Skeletal muscle tissue (tissue), 4 donors: ENCODE data around the gene FTL. TPM values are rescaled to one million over a fixed set of nuclear protein-coding genes. Genes with fewer than 3 reads are reported as not detected.
A peak's percentile ranks its signal among the peaks of the same experiment; 100 is the strongest.
"Not testable (repeated sequence)": the region's sequence is repeated elsewhere in the genome, so short reads cannot be mapped to it uniquely, and the experiment has no call there.

ENCODE experiments used
- H3K27ac ChIP-seq: one replicate; pipeline ENCODE4 v1.7.0; 2013; ENCODE audit warnings: mild to moderate bottlenecking, low read depth, low read length, inconsistent platforms
- H3K27me3 ChIP-seq, 3 donors: one replicate each; pipeline ENCODE4 v1.7.0; 2013; ENCODE audit warnings: low read length in 3 of 3; ENCODE audit not compliant: control insufficient read depth in 3 of 3, insufficient read depth in 3 of 3
- H3K36me3 ChIP-seq, 3 donors: one replicate each; pipeline ENCODE4 v1.7.0; 2013; ENCODE audit warnings: low read length in 3 of 3; ENCODE audit not compliant: control insufficient read depth in 3 of 3, insufficient read depth in 3 of 3
- H3K4me1 ChIP-seq, 3 donors: one replicate each; pipeline ENCODE4 v1.7.0; 2013; ENCODE audit warnings: low read length in 3 of 3, mild to moderate bottlenecking in 3 of 3; ENCODE audit not compliant: control insufficient read depth in 3 of 3, insufficient read depth in 3 of 3
- H3K4me3 ChIP-seq, 3 donors: one replicate each; pipeline ENCODE4 v1.7.0; 2013; ENCODE audit warnings: low read length in 3 of 3
- H3K9ac ChIP-seq, 3 donors: one replicate each; pipeline ENCODE4 v1.7.0; 2013; ENCODE audit warnings: low read length in 3 of 3, mild to moderate bottlenecking in 3 of 3, moderate library complexity in 2 of 3, low read depth in 1 of 3
- H3K9me3 ChIP-seq, 3 donors: one replicate each; pipeline ENCODE4 v1.7.0; 2013; ENCODE audit warnings: low read length in 3 of 3; ENCODE audit not compliant: control insufficient read depth in 3 of 3
- total RNA-seq: library from RNA; depleted of rRNA; stranded (reverse); fragments of >200 nt; gene quantifications from one replicate; pipeline ENCODE4 v1.2.3, GENCODE V29; 2014
- donor health status: Osteomylitis.

The FTL gene
- total RNA-seq, 1 donor from 2014 or later, result 470 TPM

DNA sequence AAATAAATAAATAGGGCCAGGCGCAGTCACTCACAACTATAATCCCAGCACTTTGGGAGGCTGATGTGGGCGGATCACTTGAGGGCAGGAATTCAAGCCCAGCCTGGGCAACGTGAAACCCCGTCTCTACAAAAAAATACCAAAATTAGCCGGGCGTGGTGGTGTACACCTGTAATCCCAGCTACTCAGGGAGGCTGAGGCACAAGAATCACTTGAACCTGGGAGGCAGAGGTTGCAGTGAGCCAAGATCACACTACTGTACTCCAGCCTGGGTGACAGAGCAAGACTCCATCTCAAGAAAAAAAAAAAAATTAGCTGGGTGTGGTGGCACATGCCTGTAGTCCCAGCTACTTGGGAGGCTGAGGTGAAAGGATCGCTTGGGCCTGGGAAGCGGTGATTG is 39.2 kb upstream of the FTL start:
- not testable (repeated sequence) for H3K27me3 ChIP-seq, H3K27ac ChIP-seq, H3K9me3 ChIP-seq, H3K4me3 ChIP-seq, H3K9ac ChIP-seq, H3K4me1 ChIP-seq
- peaks cover 16 to 19% (median 18%) of the 10 kb centered on the region in 3 donors for H3K36me3 ChIP-seq

DNA sequence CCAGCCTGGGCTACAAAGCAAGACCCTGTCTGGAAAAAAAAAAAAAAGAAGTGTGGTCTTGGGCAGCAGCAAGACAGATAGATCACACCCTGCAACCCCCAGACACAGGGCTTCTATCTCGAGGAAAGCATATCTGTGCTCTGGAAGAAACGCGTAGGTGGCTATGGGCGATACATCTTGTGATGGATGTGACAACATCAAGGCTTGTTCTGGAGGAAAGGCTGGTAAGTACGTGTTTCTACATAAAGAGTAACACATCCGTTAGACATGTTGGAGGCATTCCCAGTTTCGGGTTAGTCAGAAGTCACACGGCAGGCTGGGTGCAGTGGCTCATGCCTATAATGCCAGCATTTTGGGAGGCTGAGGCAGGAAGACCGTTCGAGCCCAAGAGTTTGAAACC is 38.2 kb upstream of the FTL start:
- Histone ChIP-seq H3K4me1 (peaks cover 0 to 4% (median 0%) of the 10 kb centered on the region in 3 donors), H3K27ac (no peak overlapping the region)

DNA sequence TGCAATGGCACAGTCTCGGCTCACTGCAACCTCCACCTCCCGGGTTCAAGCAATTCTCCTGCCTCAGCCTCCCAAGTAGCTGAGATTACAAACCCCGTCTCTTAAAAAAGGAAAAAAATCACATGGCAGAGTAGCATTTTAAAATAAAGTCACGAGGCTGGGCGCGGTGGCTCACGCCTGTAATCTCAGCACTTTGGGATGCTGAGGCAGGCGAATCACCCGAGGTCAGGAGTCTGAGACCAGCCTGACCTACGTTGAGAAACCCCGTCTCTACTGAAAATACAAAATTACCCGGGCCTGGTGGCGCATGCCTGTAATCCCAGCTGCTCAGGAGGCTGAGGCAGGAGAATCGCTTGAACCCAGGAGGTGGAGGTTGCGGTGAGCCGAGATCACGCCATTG is 37.4 kb upstream of the FTL start:
- H3K9me3 ChIP-seq, H3K36me3 ChIP-seq, H3K27ac ChIP-seq, H3K27me3 ChIP-seq, H3K4me1 ChIP-seq, H3K9ac ChIP-seq, H3K4me3 ChIP-seq: not testable (repeated sequence)

More for the DNA sequence above, 38.2 kb upstream of the FTL start:
- Histone ChIP-seq H3K9ac (no peak overlapping the region), H3K9me3 (no peaks in the 10 kb centered on the region), H3K27me3 (no peaks in the 10 kb centered on the region), H3K36me3 (peaks cover 7 to 10% (median 9%) of the 10 kb centered on the region in 3 donors), H3K4me3 (no peak overlapping the region)

DNA sequence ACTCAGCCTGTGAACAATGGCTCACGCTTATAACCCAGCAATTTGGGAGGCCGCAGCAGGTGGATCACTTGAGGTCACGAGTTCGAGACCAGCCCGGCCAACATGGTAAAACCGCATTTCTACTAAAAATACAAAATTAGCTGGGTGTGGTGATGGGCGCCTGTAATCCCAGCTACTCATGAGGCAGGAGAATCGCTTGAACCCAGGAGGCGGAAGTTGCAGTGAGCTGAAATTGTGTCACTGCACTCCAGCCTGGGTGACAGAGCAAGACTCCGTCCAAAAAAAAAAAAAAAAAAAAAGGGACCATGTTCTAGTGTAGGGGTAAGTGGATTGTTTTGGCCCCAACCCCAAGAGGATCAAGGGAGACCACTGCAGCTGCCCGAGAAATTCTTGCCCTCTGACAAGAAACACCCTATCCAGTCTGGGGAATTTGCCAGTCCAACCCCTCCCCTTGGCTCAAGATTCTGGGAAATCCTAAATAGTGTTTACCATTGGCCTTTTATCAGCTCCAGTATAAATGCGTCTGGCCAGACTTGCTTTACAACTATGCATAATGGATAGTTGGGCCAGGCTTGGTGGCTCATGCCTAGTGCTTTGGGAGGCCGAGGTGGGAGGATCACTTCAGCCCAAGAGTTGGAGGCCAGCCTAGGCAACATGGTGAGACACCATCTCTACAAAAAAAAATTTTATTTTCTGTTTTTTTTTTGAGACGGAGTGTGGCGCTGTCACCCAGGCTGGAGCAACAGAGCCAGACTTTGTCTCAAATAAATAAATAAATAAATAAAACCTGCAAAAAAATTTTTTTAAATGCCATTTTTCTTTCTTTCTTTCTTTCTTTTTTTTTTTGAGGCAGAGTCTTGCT is 36.7 kb upstream of the FTL start:
- H3K9me3 ChIP-seq, result no peaks in the 10 kb centered on the region
- no peak overlapping the region for H3K9ac ChIP-seq
- H3K4me1 ChIP-seq, result peaks cover 3 to 7% (median 5%) of the 10 kb centered on the region in 3 donors
- no peak overlapping the region for H3K27ac ChIP-seq
- H3K4me3 ChIP-seq, result no peak overlapping the region
- no peaks in the 10 kb centered on the region for H3K36me3 ChIP-seq
- peaks cover 3 to 11% (median 8%) of the 10 kb centered on the region in 3 donors for H3K27me3 ChIP-seq

DNA sequence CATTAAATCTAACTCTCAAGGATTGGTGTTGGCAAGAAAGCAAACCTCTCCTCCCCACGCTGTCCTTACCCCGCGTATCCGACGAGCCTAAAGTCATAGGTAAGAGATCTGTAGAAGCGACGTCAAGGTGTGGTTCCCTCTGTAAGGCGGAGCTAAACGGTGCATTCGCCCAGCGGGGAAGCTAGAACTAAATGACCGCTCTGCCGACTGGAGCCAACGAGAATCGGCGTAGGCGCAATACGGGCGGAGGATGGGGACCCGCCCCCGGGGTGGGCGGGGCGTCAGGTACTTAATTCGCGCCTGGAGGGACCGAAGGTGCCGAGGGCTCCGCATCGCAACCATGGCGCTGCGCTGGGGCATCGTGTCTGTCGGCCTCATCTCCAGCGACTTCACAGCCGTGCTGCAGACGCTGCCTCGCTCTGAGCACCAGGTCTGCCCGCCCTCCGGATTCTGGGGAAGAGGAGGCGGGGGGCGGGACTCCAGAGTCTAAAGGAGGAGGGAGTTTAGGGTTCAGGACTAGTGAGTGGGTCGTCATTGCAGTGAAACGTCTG is 31.7 kb upstream of the FTL start, which contains the start of gene DHDH:
Gene DHDH, plus strand, starts transcription at position 318 of the 551 bp plus-strand sequence. Its CDS starts 23 bp downstream, at position 341.
- H3K9me3 ChIP-seq, result no peaks in the 10 kb centered on the region
- peak within 1 kb of the TSS in 2 of 3 donors; percentile 0 to 50 for H3K9ac ChIP-seq
- no peak within 1 kb of the TSS for H3K27ac ChIP-seq
- H3K36me3 ChIP-seq, result no peaks in the 10 kb centered on the region
- peaks cover 8 to 19% (median 18%) of the 10 kb centered on the region in 3 donors for H3K27me3 ChIP-seq
- H3K4me3 ChIP-seq, result peak within 1 kb of the TSS; percentile 9 to 68 (median 45)
- H3K4me1 ChIP-seq, result peaks cover 6 to 9% (median 7%) of the 10 kb centered on the region in 3 donors

DNA sequence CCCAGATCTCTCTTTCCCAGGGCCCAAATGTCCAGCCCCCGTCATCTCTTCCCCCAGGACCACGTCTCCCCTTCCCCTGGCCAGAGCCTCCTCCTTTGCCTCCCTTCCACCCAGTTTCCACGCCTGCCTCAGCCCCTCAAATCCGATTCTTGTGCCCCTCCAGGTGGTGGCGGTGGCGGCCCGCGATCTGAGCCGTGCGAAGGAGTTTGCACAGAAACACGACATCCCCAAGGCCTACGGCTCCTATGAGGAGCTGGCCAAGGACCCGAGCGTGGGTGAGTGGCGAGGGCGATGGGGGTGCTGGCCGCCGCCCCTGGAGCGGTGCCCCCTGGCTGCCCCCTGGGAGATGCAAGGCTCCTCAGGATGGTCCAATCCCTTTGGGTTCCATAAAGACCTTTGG is 30.3 kb upstream of the FTL start:
- Histone ChIP-seq H3K9me3 (no peaks in the 10 kb centered on the region), H3K9ac (no peak overlapping the region), H3K36me3 (no peaks in the 10 kb centered on the region), H3K27ac (no peak overlapping the region), H3K4me3 (no peak overlapping the region), H3K27me3 (peaks cover 8 to 19% (median 18%) of the 10 kb centered on the region in 3 donors), H3K4me1 (peaks cover 6 to 9% (median 7%) of the 10 kb centered on the region in 3 donors)

DNA sequence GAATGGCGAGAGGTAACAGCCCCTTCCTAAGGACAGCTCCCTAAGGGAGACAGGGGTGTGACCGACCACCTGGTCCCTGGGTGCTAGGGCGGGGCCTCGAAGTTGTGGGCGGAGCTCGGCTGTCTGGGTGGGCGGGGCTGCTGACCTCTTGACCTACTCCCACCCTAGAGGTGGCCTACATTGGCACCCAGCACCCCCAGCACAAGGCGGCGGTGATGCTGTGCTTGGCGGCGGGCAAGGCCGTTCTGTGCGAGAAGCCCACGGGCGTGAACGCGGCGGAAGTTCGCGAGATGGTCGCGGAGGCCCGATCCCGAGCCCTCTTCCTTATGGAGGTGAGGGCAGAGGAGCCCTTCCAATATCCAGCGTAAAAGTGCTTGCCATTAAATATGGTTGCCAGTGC is 29.2 kb upstream of the FTL start:
- Histone ChIP-seq H3K27ac (no peak overlapping the region), H3K9me3 (no peaks in the 10 kb centered on the region), H3K9ac (no peak overlapping the region), H3K36me3 (no peaks in the 10 kb centered on the region), H3K4me1 (peaks cover 6 to 9% (median 7%) of the 10 kb centered on the region in 3 donors), H3K4me3 (no peak overlapping the region), H3K27me3 (peaks cover 8 to 19% (median 18%) of the 10 kb centered on the region in 3 donors)

DNA sequence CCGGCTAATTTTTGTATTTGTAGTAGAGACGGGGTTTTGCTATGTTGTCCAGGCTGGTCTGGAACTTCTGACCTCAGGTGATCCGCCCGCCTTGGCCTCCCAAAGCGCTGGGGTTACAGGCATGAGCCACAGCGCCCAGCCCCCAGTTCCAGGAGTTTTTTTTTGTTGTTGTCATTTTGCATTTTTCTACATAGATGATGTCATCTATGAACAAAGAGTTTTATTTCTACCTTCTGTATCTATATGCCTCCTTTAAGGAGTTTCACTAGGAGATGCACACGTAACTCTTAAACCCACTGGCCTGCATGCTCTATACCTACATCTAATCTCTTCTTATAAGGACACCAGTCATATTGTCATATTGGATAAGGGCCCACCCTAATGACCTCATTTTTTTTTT is 26.9 kb upstream of the FTL start:
- Histone ChIP-seq H3K4me3 (no peak overlapping the region), H3K36me3 (no peaks in the 10 kb centered on the region), H3K9ac (no peak overlapping the region), H3K27me3 (peaks cover 1 to 15% (median 10%) of the 10 kb centered on the region in 3 donors), H3K9me3 (peaks cover 0 to 2% (median 0%) of the 10 kb centered on the region in 3 donors), H3K27ac (no peak overlapping the region), H3K4me1 (peaks cover 3 to 7% (median 5%) of the 10 kb centered on the region in 3 donors)

DNA sequence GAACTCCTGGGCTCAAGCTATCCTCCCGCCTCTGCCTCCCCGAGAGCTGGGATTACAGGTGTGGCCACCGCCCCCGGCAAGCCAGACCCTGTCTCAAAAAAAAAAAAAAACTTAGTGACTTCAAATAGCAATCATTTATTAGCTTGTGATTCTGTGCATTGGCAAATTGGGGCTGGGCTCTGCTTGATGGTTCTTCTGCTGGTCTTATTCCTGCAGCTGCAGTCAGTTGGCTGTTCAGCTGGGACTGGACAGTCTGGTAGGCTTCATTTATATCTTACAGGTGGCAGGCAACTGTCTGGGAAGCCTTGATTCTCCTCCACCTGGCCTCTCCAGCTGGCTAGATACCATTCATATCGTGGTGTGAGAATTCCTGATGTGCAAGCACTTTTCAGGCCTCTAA is 24.2 kb upstream of the FTL start:
- Histone ChIP-seq H3K36me3 (no peaks in the 10 kb centered on the region), H3K4me1 (no peaks in the 10 kb centered on the region), H3K4me3 (no peak overlapping the region), H3K9ac (no peak overlapping the region), H3K27ac (no peak overlapping the region), H3K9me3 (peaks cover 0 to 2% (median 0%) of the 10 kb centered on the region in 3 donors), H3K27me3 (no peaks in the 10 kb centered on the region)

DNA sequence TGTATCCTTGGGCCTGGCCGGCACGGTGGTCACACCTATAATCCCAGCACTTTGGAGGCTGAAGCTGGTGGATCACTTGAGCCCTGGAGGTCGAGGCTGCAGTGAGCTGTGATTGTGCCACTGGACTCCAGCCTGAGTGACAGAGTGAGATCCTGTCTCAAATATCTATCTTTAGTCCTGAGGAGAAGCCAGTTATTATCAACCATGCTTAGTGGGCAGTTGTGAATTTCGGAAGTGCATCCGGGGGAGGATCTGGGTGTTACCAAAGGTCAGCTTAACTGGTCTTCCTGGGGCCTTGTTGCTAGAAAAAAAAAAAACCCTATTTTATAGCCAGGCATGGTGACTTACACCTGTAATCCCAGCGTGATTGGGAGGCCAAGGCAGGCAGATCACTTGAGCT is 22.0 kb upstream of the FTL start:
- H3K4me3 ChIP-seq, result no peak overlapping the region
- H3K36me3 ChIP-seq, result no peaks in the 10 kb centered on the region
- no peak overlapping the region for H3K9ac ChIP-seq
- no peak overlapping the region for H3K27ac ChIP-seq
- H3K4me1 ChIP-seq, result peaks cover 4 to 10% (median 4%) of the 10 kb centered on the region in 3 donors
- no peaks in the 10 kb centered on the region for H3K27me3 ChIP-seq
- peaks cover 0 to 2% (median 0%) of the 10 kb centered on the region in 3 donors for H3K9me3 ChIP-seq
